PFSK-1 (cell line): ENCODE data around the gene RPL23.

Experiments used
- FOXP2 ChIP-seq: optimal IDR thresholded peaks from 2 replicates; pipeline ENCODE3; 2011; ENCODE audit warnings: borderline replicate concordance, control low read depth, inconsistent platforms; ENCODE audit not compliant: insufficient read depth; ENCODE audit errors: extremely low read length, extremely low read depth
- POLR2AphosphoS5 ChIP-seq: IDR thresholded peaks from 2 replicates; pipeline ENCODE4 v1.6.1; 2012; ENCODE audit warnings: low read depth, mild to moderate bottlenecking, control low read depth, low read length, moderate library complexity
- REST ChIP-seq, 2 experiments: IDR thresholded peaks; 2 replicates each; pipeline versions ENCODE4 v1.6.1 to v1.8.0; 2011 to 2012; ENCODE audit warnings: low read depth in 2 of 2, low read length in 2 of 2, control low read depth in 1 of 2, inconsistent platforms in 1 of 2, mild to moderate bottlenecking in 1 of 2, moderate library complexity in 1 of 2; ENCODE audit not compliant: insufficient read depth in 1 of 2
- SIN3A ChIP-seq: IDR thresholded peaks from 2 replicates; pipeline ENCODE4 v1.6.1; 2012; ENCODE audit warnings: mild to moderate bottlenecking, low read length, moderate library complexity, borderline replicate concordance; ENCODE audit not compliant: insufficient read depth
- TAF1 ChIP-seq: IDR thresholded peaks from 2 replicates; pipeline ENCODE4 v1.6.1; 2012; ENCODE audit warnings: low read length, control low read depth, borderline replicate concordance; ENCODE audit not compliant: insufficient read depth

Gene RPL23

GRCh38 chr17:38857271-38857670 is 3.8 kb upstream of the RPL23 start:
- TF ChIP-seq SIN3A (no peak), FOXP2 (no peak), POLR2AphosphoS5 (no peak), REST (IDR thresholded peaks at IDR 0.05; ENCODE audit: insufficient read depth in 1 of 2, low read depth in 2 of 2, low read length in 2 of 2) (no peak), TAF1 (no peak)

- TF ChIP-seq SIN3A (0 out of 2 replicates have a peak, but pooled peaks have one; percentile 44), TAF1 (no peak), POLR2AphosphoS5 (peak; percentile 46; the same call in 1 of the 2 replicates)
Observed at GRCh38 chr17:38852771-38853291, 690 bp downstream of the RPL23 start.

- TF ChIP-seq FOXP2 (no peak), REST (IDR thresholded peaks at IDR 0.05; ENCODE audit: insufficient read depth in 1 of 2, low read depth in 2 of 2, low read length in 2 of 2) (no peak), TAF1 (no peak), POLR2AphosphoS5 (no peak; the same call in 1 of the 2 replicates), SIN3A (no peak)
Observed at GRCh38 chr17:38851434-38851833, 2.1 kb downstream of the RPL23 start.

- TF ChIP-seq REST (IDR thresholded peaks at IDR 0.05; ENCODE audit: insufficient read depth in 1 of 2, low read depth in 2 of 2, low read length in 2 of 2) (no peak), TAF1 (no peak), POLR2AphosphoS5 (no peak), FOXP2 (no peak), SIN3A (no peak)
Observed at GRCh38 chr17:38850374-38850773, 3.1 kb downstream of the RPL23 start.

DNA sequence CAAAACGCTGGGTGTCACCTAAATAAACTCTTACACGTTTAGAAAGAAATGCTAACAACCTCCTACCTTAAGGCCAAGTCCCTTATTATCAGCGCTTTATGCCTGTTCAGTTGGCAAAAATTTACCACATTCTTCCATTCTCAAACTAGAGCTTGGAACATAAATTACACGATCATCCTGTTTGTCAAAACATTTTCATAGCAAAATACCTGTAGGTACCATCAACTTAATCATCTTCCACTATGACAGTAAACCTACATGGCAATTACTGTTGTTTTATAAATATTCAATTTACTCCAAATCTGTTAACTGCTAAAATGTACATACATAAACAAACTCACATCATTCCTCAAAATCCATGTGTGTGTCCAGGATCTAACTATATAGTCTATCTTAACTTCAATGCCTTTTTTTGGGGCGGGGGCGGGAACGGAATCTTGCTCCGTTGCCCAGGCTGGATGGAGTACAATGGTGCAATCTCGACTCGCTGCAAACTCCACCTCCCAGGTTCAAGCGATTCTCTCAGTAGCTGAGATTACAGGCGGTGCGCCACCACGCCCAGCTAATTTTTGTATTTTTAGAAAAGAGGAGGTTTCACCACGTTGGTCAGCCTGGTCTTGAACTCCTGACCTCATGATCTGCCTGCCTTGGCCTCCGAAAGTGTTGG is 4.4 kb downstream of the RPL23 start:
- TF ChIP-seq REST (IDR thresholded peaks at IDR 0.05; ENCODE audit: insufficient read depth in 1 of 2, low read depth in 2 of 2, low read length in 2 of 2) (no peak), POLR2AphosphoS5 (peak; percentile 23; the same call in 1 of the 2 replicates), SIN3A (no peak)
